HG02970 (cell line): ENCODE data around the gene NMT2.

Experiments
- ATAC-seq: cut with Tn5 transposase; IDR thresholded peaks from one replicate; pipeline ENCODE4 v1.9.1; 2021; ENCODE audit warnings: mild to moderate bottlenecking, moderate library complexity, moderate number of reproducible peaks; ENCODE audit not compliant: unreplicated experiment, low FRiP score

The NMT2 gene

DNA sequence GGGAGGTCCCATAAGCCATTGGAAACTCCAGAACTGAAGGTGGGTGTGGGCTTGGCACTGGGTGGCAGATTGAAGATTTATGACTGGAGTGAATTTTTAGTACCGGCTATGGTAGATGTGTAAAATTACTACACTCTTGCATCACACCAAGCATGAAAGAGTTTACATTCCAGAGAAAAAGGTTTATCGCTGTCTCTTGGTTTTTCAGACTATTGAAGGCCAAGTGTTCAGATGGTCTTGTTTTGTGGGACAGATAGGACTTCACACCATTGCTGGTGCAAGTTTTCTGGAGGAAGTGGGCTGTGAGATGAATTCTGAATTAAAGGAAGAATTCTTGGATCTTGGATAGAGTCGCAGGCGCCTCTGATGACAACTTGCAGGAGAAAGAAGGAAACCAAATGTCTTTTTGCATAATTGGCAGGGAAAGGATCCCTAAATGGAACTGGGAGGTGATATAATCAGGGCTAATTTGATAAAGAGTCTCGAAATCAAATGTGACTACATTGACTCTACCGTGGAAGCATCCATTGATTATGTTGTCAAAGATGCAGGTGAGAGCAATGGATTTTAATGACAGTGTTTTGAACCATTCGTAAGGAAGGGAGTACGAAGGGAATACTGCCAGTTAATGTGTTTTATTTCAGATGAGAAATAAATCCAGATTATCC, 14.2 kb upstream of the NMT2 start:
- no peak for ATAC-seq

- ATAC-seq, result no peak
Measured at GRCh38 chr10:15181576-15182156, 13.2 kb upstream of the NMT2 start.

DNA sequence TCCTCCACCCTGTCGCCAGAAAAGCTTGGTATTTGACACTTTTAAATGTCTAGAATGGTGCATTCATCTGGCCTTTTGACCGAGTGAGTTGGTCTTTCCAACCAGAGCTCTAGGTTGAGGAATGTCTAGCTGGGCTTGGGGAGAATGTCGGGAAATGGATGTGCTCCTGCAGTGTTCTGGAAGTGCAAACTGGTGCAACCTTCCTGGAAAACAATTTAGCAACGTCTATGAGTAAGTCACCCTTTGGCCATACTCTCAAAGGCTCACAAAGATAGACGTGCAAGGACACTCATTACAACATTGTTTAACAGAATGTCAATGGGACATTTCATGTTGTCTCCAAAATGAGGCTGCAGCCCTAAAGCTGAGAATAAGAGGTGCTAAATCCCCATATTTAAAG, 12.2 kb upstream of the NMT2 start:
- no peak for ATAC-seq

- no peak for ATAC-seq
Measured at GRCh38 chr10:15176269-15176668, 7.8 kb upstream of the NMT2 start.

DNA sequence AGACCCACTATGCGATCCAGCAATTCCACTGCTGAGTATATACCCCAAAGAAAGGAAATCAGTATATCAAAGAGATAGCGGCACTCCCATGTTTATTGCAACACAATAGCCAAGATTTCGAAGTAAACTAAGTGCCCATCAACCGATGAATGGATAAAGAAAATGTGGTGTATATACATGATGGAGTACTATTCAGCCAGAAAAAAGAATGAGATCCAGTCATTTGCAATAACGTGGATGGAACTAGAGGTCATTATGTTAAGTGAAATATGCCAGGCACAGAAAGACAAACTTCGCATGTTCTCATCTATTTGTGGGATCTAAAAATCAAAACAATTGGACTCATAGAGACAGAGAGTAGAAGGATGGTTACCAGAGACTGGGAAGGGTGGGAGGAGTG, 7.1 kb upstream of the NMT2 start:
- ATAC-seq, result no peak

- no peak for ATAC-seq
Measured at GRCh38 chr10:15172306-15172840, 3.9 kb upstream of the NMT2 start.

- ATAC-seq, result no peak
Measured at GRCh38 chr10:15169555-15170401, 1.3 kb upstream of the NMT2 start.

DNA sequence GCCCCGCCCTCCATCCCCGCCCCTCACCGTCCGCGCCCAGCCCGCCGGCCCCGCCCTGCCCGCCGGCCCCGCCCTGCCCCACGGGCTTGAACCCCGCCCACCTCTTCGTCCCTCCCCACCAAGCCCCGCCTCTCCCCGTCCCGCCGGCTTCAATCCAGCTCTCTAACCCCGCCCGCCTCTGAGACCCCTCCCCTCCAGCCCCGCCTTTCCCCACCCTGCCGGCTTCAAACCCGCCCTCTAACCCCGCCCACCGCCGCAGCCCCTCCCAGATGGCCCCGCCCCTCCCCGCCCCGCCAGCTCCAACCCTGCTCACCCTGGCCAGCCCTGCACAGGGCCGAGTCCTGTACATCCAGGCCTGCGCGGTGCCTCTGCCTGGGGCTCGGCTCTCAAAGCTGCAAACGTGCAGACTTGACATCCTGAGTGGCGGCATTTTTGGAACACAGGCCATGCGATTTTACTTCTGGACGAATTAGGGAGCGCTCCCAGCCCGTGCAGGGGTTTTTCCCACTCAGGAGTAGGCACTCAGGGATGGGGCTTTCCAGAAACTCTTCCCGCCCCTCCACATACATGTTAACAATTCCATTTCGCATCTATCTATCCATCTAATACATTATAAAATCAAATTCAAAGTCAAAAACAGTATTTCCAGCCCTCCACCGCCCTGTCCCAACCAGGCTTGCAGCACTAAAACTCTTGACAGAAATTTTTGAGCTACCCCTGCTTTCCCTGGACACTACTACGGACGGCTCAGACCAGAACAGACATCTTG, 477 bp upstream of the NMT2 start:
- peak; percentile 46 for ATAC-seq

GRCh38 chr10:15167411-15168290, 842 bp downstream of the NMT2 start:
- peak; percentile 48 for ATAC-seq

DNA sequence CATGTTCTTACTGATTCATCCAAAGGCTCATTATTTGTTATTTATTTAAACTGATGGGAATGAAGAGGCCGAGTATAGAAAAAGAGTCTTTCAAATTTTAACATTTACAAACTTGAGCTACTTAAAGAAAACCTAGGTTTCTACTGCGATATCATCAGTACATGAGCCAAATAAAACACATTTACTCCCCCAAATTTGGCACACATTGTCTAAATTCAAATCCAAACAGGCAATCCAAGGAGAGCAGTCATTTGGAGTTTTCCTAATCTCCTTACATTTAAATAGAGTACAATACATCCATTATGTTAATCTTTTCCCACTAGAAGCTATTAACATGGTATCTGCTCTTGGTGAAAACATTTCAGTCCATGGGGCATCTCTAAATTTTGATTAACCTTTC, 2.2 kb downstream of the NMT2 start:
- ATAC-seq, result no peak

GRCh38 chr10:15163253-15163828, 5.2 kb downstream of the NMT2 start:
- ATAC-seq, result no peak

DNA sequence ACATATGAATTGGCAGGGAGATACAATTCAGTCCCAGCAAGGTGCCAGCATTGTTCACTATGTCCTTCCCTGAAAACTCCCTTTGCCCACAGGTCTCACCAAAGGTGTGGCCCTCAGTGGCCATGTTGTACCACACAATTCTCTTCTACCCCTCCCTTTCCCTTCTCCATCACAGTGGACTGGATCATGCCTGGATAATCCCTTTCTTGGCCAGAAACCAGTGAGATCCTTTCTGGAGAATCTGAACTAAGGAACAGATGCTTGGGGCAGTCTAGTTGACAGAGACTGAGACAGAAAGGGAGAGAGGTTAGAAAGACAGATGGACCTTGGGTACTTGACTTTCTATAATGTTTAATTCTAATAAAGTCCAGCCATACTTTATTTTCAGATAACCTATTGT, 9.5 kb downstream of the NMT2 start:
- ATAC-seq, result no peak

DNA sequence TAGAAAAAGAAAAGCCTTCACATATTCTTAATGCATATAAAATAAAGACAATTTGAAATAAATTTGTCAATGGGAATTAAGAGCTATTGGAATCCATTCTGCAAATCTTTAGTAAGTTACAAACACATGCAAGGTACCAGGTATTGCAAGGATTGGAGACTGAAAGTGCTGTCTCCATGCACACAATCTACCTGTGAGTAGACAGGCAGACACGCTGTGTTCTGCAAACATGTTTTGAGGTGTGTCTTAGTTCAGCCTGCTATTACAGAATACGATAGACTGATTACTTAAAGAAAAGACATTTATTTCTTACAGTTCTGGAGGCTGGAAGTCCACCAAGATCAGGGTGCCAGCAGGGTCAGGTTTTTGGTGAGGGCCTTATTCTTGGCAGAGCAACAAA, 10.0 kb downstream of the NMT2 start:
- ATAC-seq, result no peak

DNA sequence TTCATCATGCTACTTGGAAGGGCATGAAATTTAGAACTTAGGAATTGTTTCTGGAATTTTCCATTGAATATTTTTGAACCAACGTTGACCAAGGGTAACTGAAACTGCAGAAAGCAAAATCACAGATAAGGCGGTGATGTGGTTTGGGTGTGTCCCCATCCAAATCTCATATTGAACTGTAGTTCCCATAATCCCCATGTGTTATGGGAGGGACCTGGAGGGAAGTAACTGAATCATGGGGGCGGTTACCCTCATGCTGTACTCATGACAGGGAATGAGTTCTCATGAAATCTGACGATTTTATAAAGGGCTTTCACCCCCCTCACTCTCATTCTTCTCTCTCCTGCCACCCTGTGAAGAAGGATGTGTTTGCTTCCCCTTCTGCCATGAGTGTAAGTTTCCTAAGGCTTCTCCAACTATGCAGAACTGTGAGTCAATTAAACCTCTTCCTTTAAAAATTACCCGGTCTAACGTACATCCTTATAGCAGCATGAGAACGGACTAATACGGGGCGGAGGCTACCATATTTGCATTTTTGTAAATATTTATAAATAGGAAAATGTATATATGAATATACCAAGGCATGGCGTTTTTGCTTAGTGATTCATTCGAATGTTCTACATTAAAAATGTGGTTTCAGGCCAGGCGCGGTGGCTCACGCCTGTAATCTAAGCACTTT, 12.4 kb downstream of the NMT2 start:
- ATAC-seq, result no peak

DNA sequence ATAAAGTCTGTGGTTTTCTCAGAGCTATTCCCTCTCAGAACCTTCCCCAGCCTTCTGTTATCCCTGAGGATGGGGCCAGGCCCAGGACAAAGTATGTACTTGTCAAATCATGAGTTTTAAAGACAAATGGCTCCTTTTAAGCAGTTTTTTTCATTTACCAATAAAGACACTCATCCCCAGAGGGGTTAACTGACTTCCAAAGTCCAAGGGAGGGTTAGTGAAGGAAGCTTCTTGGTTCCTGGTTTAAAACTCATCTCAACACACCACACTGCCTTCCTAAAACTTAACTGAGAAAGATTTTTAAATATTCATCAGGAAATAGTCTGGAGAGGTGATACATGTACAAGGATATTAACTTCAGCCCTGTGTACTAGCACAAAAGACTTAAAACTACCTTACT, 15.9 kb downstream of the NMT2 start:
- no peak for ATAC-seq

DNA sequence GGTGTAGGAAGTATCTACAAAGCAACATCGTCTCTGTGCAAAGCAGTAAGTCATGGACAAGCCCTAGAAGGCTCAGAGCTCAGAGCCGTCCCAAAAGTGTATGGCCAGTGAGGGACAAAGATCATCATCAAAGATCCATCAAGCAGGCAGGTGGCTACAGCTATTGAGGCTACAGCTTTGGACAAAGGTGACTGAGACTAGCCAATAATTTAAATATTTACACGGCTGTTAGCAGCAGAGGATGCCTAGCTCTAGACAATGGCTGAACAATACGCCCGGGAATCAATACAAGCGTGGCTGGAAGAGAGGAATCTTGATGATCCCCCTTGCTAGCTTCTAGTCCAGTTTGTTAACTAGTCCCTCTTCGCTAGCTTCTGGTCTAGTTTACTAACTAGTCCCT, 17.9 kb downstream of the NMT2 start:
- ATAC-seq, result no peak

DNA sequence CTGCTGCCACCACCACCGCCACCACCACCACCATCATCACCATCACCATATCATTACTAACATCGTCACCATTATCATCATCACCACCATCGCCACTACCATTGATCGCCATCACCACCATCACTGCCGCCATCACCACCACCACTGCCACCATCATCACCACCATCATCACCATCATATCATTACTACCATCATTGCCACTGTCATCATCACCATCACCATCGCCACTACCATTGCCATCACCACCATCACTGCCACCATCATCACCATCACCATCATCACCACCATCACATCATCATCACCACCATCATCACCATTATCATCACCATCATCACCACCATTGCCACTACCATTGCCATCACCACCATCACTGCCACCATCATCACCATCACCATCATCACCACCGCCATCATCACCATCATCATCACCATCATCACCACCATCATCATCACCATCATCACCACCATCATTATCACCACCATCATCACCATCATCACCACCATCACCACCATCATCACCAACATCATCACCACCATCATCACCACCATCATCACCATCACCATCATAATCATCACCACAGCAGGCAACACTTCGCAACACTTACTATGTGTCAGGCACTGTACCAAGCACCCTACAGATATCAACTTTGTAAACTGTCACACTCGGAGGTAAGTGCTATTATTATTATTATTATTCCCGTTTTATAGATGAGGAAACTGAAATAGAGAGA, 19.3 kb downstream of the NMT2 start:
- no peak for ATAC-seq
